Thyroid gland (tissue), 4 donors: ENCODE results near the gene GRM8.

ENCODE experiments used
- CTCF ChIP-seq, 6 experiments: fragments of 200-600 bp in 3 of 6; fragments of 450-650 bp in 3 of 6; sonication (generic) in 3 of 6; IDR thresholded peaks; one replicate each; pipeline ENCODE4 v1.5.1; 2016 to 2019; ENCODE audit warnings: antibody characterized with exemption in 6 of 6, mild to moderate bottlenecking in 2 of 6, inconsistent platforms in 1 of 6, moderate library complexity in 1 of 6
- POLR2A ChIP-seq, 2 donors: fragments of 450-650 bp; IDR thresholded peaks; one replicate each; pipeline ENCODE4 v1.6.1; 2017; ENCODE audit warnings: antibody characterized with exemption in 2 of 2, mild to moderate bottlenecking in 2 of 2, moderate library complexity in 1 of 2

GRCh38 chr7:126462405-126462804, 790.3 kb downstream of the GRM8 start:
- TF ChIP-seq CTCF (IDR thresholded peaks at IDR 0.05), result no peak
- no peak for TF ChIP-seq POLR2A (IDR thresholded peaks at IDR 0.05)
